Astrocyte (in vitro differentiated cells and primary cell): ENCODE results near the gene SF3A2. TPM values are rescaled to one million over a fixed set of nuclear protein-coding genes. Genes with fewer than 3 reads are reported as not detected.
A peak's percentile ranks its signal among the peaks of the same experiment; 100 is the strongest.

Experiments used
- DNase-seq: peaks from one replicate; pipeline ENCODE4 v3.0.0-alpha.2; 2010; ENCODE audit warnings: low read depth
- FAIRE-seq: peaks from 2 replicates; lab custom pipeline; 2011; peaks lifted over from hg19 to GRCh38; lab: Jason Lieb, UNC
- H2AFZ ChIP-seq: 2 replicates; pipeline ENCODE4 v1.6.0; 2012; ENCODE audit warnings: low read depth, low read length, inconsistent platforms
- H3K27ac ChIP-seq: 2 replicates; pipeline ENCODE4 v1.5.1; 2011; ENCODE audit warnings: low read depth, low read length, inconsistent platforms
- H3K27me3 ChIP-seq: 2 replicates; pipeline ENCODE4 v1.6.0; 2011; ENCODE audit warnings: low read length, inconsistent platforms; ENCODE audit not compliant: insufficient read depth
- H3K36me3 ChIP-seq: 2 replicates; pipeline ENCODE4 v1.5.1; 2011; ENCODE audit warnings: low read length, inconsistent platforms; ENCODE audit not compliant: insufficient read depth
- H3K4me1 ChIP-seq: 2 replicates; pipeline ENCODE4 v1.5.1; 2011; ENCODE audit warnings: low read length, inconsistent platforms; ENCODE audit not compliant: insufficient read depth
- H3K4me2 ChIP-seq: 2 replicates; pipeline ENCODE4 v1.6.0; 2012; ENCODE audit warnings: low read length, inconsistent platforms
- H3K4me3 ChIP-seq: 2 replicates; pipeline ENCODE4 v1.5.1; 2011; ENCODE audit warnings: low read depth, mild to moderate bottlenecking, low read length, inconsistent platforms; ENCODE audit not compliant: insufficient read depth
- H3K79me2 ChIP-seq: 2 replicates; pipeline ENCODE4 v1.6.0; 2012; ENCODE audit warnings: mild to moderate bottlenecking, low read length, inconsistent platforms; ENCODE audit not compliant: insufficient read depth
- H3K9ac ChIP-seq: 2 replicates; pipeline ENCODE4 v1.6.0; 2012; ENCODE audit warnings: mild to moderate bottlenecking, low read length, inconsistent platforms
- H3K9me3 ChIP-seq: 2 replicates; pipeline ENCODE4 v1.5.1; 2012; ENCODE audit warnings: low read depth, mild to moderate bottlenecking, low read length, inconsistent platforms; ENCODE audit not compliant: insufficient read depth
- H4K20me1 ChIP-seq: 2 replicates; pipeline ENCODE4 v1.6.0; 2012; ENCODE audit warnings: low read length, inconsistent platforms; ENCODE audit not compliant: insufficient read depth
- H3K27ac Mint-ChIP-seq: one replicate; pipeline ENCODE4 v1.8.0; 2021; ENCODE audit warnings: mild to moderate bottlenecking, mixed read lengths; ENCODE audit not compliant: unreplicated experiment
- H3K27me3 Mint-ChIP-seq: one replicate; pipeline ENCODE4 v1.8.0; 2021; ENCODE audit warnings: low read depth, mixed read lengths; ENCODE audit not compliant: unreplicated experiment
- H3K36me3 Mint-ChIP-seq: one replicate; pipeline ENCODE4 v1.8.0; 2021; ENCODE audit warnings: low read depth, mixed read lengths; ENCODE audit not compliant: unreplicated experiment
- H3K4me1 Mint-ChIP-seq: one replicate; pipeline ENCODE4 v1.8.0; 2021; ENCODE audit warnings: low read depth, mixed read lengths; ENCODE audit not compliant: unreplicated experiment
- H3K4me3 Mint-ChIP-seq: one replicate; pipeline ENCODE4 v1.8.0; 2021; ENCODE audit warnings: mild to moderate bottlenecking, moderate library complexity, mixed read lengths; ENCODE audit not compliant: unreplicated experiment
- H3K9me3 Mint-ChIP-seq: one replicate; pipeline ENCODE4 v1.8.0; 2021; ENCODE audit warnings: mild to moderate bottlenecking, mixed read lengths; ENCODE audit not compliant: unreplicated experiment
- EZH2 ChIP-seq: IDR thresholded peaks from 2 replicates; pipeline ENCODE4 v1.6.1; 2012; ENCODE audit warnings: mild to moderate bottlenecking, low read length, inconsistent platforms; ENCODE audit not compliant: insufficient read depth
- total RNA-seq: library from RNA; stranded (reverse); gene quantifications from 2 replicates; pipeline ENCODE4 v1.2.1, GENCODE V29; 2021
- TF ChIP-seq, protein P1 (sequence below): IDR thresholded peaks from 2 replicates; pipeline ENCODE4 v1.5.1; 2011; ENCODE audit warnings: low read depth, mild to moderate bottlenecking, inconsistent platforms, low read length, moderate library complexity; ENCODE audit not compliant: insufficient read depth

The SF3A2 gene
- total RNA-seq, 1 donor from 2014 or later, result 83.2 TPM

- no peak for TF ChIP-seq EZH2
- Histone ChIP-seq H3K27me3 (no peaks in the 10 kb centered on the region), H3K27ac (peak overlapping the region; percentile 6), H2AFZ (no peak overlapping the region), H3K9ac (peak overlapping the region; percentile 22), H3K79me2 (peaks cover 55% of the 10 kb centered on the region), H3K9me3 (no peaks in the 10 kb centered on the region), H3K4me2 (peak overlapping the region; percentile 26), H3K36me3 (peaks cover 7% of the 10 kb centered on the region), H3K4me1 (peaks cover 28% of the 10 kb centered on the region), H3K4me3 (no peak overlapping the region), H4K20me1 (peaks cover 47% of the 10 kb centered on the region)
- Mint-ChIP-seq H3K27me3 (no peaks in the 10 kb centered on the region), H3K36me3 (peaks cover 2% of the 10 kb centered on the region), H3K9me3 (no peaks in the 10 kb centered on the region), H3K4me1 (peaks cover 8% of the 10 kb centered on the region), H3K4me3 (peak overlapping the region; percentile 50), H3K27ac (peak overlapping the region; percentile 34)
- DNase-seq (no peak), FAIRE-seq (no peak)
These were observed 4.1 kb upstream of the SF3A2 start for GRCh38 chr19:2232286-2233151.

- H3K4me1 ChIP-seq, result peaks cover 40% of the 10 kb centered on the region
- no peaks in the 10 kb centered on the region for H3K27me3 ChIP-seq
- peaks cover 12% of the 10 kb centered on the region for H3K36me3 ChIP-seq
- H3K4me3 ChIP-seq, result no peak overlapping the region
- DNase-seq, result no peak
- peak overlapping the region; percentile 93 for H3K4me2 ChIP-seq
- no peaks in the 10 kb centered on the region for H3K27me3 Mint-ChIP-seq
- peaks cover 18% of the 10 kb centered on the region for H3K4me1 Mint-ChIP-seq
- no peak overlapping the region for H3K27ac ChIP-seq
- H3K9me3 Mint-ChIP-seq, result no peaks in the 10 kb centered on the region
- H2AFZ ChIP-seq, result no peak overlapping the region
- H3K36me3 Mint-ChIP-seq, result peaks cover 3% of the 10 kb centered on the region
- H3K9ac ChIP-seq, result peak overlapping the region; percentile 28
- H3K4me3 Mint-ChIP-seq, result peak overlapping the region; percentile 97
- TF ChIP-seq EZH2, result no peak
- TF ChIP-seq, protein P1, sequence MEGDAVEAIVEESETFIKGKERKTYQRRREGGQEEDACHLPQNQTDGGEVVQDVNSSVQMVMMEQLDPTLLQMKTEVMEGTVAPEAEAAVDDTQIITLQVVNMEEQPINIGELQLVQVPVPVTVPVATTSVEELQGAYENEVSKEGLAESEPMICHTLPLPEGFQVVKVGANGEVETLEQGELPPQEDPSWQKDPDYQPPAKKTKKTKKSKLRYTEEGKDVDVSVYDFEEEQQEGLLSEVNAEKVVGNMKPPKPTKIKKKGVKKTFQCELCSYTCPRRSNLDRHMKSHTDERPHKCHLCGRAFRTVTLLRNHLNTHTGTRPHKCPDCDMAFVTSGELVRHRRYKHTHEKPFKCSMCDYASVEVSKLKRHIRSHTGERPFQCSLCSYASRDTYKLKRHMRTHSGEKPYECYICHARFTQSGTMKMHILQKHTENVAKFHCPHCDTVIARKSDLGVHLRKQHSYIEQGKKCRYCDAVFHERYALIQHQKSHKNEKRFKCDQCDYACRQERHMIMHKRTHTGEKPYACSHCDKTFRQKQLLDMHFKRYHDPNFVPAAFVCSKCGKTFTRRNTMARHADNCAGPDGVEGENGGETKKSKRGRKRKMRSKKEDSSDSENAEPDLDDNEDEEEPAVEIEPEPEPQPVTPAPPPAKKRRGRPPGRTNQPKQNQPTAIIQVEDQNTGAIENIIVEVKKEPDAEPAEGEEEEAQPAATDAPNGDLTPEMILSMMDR, result no peak
- H3K9me3 ChIP-seq, result no peaks in the 10 kb centered on the region
- H3K27ac Mint-ChIP-seq, result no peak overlapping the region
- peaks cover 60% of the 10 kb centered on the region for H4K20me1 ChIP-seq
- peaks cover 67% of the 10 kb centered on the region for H3K79me2 ChIP-seq
- no peak for FAIRE-seq
These were observed 2.9 kb upstream of the SF3A2 start for GRCh38 chr19:2233601-2234280.

- Histone ChIP-seq H4K20me1 (peaks cover 72% of the 10 kb centered on the region), H3K27me3 (no peaks in the 10 kb centered on the region), H3K79me2 (peaks cover 79% of the 10 kb centered on the region), H3K9ac (peak overlapping the region; percentile 93), H3K4me1 (peaks cover 53% of the 10 kb centered on the region), H3K4me2 (peak overlapping the region; percentile 93), H3K36me3 (peaks cover 12% of the 10 kb centered on the region), H3K4me3 (peak overlapping the region; percentile 81), H2AFZ (no peak overlapping the region), H3K9me3 (no peaks in the 10 kb centered on the region), H3K27ac (no peak overlapping the region)
- Mint-ChIP-seq H3K36me3 (peaks cover 3% of the 10 kb centered on the region), H3K27ac (peak overlapping the region; percentile 80), H3K27me3 (no peaks in the 10 kb centered on the region), H3K4me1 (peaks cover 26% of the 10 kb centered on the region), H3K9me3 (no peaks in the 10 kb centered on the region), H3K4me3 (peak overlapping the region; percentile 97)
- FAIRE-seq (no peak), DNase-seq (no peak)
- no peak for TF ChIP-seq EZH2
- TF ChIP-seq, protein P1, result no peak
These were observed 1.6 kb upstream of the SF3A2 start for GRCh38 chr19:2234996-2235380.
